Astrocyte (in vitro differentiated cells and primary cell): Measurements from ENCODE around the gene ISG20L2. TPM values are rescaled to one million over a fixed set of nuclear protein-coding genes. Genes with fewer than 3 reads are reported as not detected.
A peak's percentile ranks its signal among the peaks of the same experiment; 100 is the strongest.

ENCODE experiments used
- DNase-seq: peaks from one replicate; pipeline ENCODE4 v3.0.0-alpha.2; 2010; ENCODE audit warnings: low read depth
- FAIRE-seq: peaks from 2 replicates; lab custom pipeline; 2011; peaks lifted over from hg19 to GRCh38; lab: Jason Lieb, UNC
- H2AFZ ChIP-seq: 2 replicates; pipeline ENCODE4 v1.6.0; 2012; ENCODE audit warnings: low read depth, low read length, inconsistent platforms
- H3K27ac ChIP-seq: 2 replicates; pipeline ENCODE4 v1.5.1; 2011; ENCODE audit warnings: low read depth, low read length, inconsistent platforms
- H3K27me3 ChIP-seq: 2 replicates; pipeline ENCODE4 v1.6.0; 2011; ENCODE audit warnings: low read length, inconsistent platforms; ENCODE audit not compliant: insufficient read depth
- H3K36me3 ChIP-seq: 2 replicates; pipeline ENCODE4 v1.5.1; 2011; ENCODE audit warnings: low read length, inconsistent platforms; ENCODE audit not compliant: insufficient read depth
- H3K4me1 ChIP-seq: 2 replicates; pipeline ENCODE4 v1.5.1; 2011; ENCODE audit warnings: low read length, inconsistent platforms; ENCODE audit not compliant: insufficient read depth
- H3K4me2 ChIP-seq: 2 replicates; pipeline ENCODE4 v1.6.0; 2012; ENCODE audit warnings: low read length, inconsistent platforms
- H3K4me3 ChIP-seq: 2 replicates; pipeline ENCODE4 v1.5.1; 2011; ENCODE audit warnings: low read depth, mild to moderate bottlenecking, low read length, inconsistent platforms; ENCODE audit not compliant: insufficient read depth
- H3K79me2 ChIP-seq: 2 replicates; pipeline ENCODE4 v1.6.0; 2012; ENCODE audit warnings: mild to moderate bottlenecking, low read length, inconsistent platforms; ENCODE audit not compliant: insufficient read depth
- H3K9ac ChIP-seq: 2 replicates; pipeline ENCODE4 v1.6.0; 2012; ENCODE audit warnings: mild to moderate bottlenecking, low read length, inconsistent platforms
- H3K9me3 ChIP-seq: 2 replicates; pipeline ENCODE4 v1.5.1; 2012; ENCODE audit warnings: low read depth, mild to moderate bottlenecking, low read length, inconsistent platforms; ENCODE audit not compliant: insufficient read depth
- H4K20me1 ChIP-seq: 2 replicates; pipeline ENCODE4 v1.6.0; 2012; ENCODE audit warnings: low read length, inconsistent platforms; ENCODE audit not compliant: insufficient read depth
- H3K27ac Mint-ChIP-seq: one replicate; pipeline ENCODE4 v1.8.0; 2021; ENCODE audit warnings: mild to moderate bottlenecking, mixed read lengths; ENCODE audit not compliant: unreplicated experiment
- H3K27me3 Mint-ChIP-seq: one replicate; pipeline ENCODE4 v1.8.0; 2021; ENCODE audit warnings: low read depth, mixed read lengths; ENCODE audit not compliant: unreplicated experiment
- H3K36me3 Mint-ChIP-seq: one replicate; pipeline ENCODE4 v1.8.0; 2021; ENCODE audit warnings: low read depth, mixed read lengths; ENCODE audit not compliant: unreplicated experiment
- H3K4me1 Mint-ChIP-seq: one replicate; pipeline ENCODE4 v1.8.0; 2021; ENCODE audit warnings: low read depth, mixed read lengths; ENCODE audit not compliant: unreplicated experiment
- H3K4me3 Mint-ChIP-seq: one replicate; pipeline ENCODE4 v1.8.0; 2021; ENCODE audit warnings: mild to moderate bottlenecking, moderate library complexity, mixed read lengths; ENCODE audit not compliant: unreplicated experiment
- H3K9me3 Mint-ChIP-seq: one replicate; pipeline ENCODE4 v1.8.0; 2021; ENCODE audit warnings: mild to moderate bottlenecking, mixed read lengths; ENCODE audit not compliant: unreplicated experiment
- CTCF ChIP-seq: IDR thresholded peaks from 2 replicates; pipeline ENCODE4 v1.5.1; 2011; ENCODE audit warnings: low read depth, mild to moderate bottlenecking, inconsistent platforms, low read length, moderate library complexity; ENCODE audit not compliant: insufficient read depth
- EZH2 ChIP-seq: IDR thresholded peaks from 2 replicates; pipeline ENCODE4 v1.6.1; 2012; ENCODE audit warnings: mild to moderate bottlenecking, low read length, inconsistent platforms; ENCODE audit not compliant: insufficient read depth
- total RNA-seq: library from RNA; stranded (reverse); gene quantifications from 2 replicates; pipeline ENCODE4 v1.2.1, GENCODE V29; 2021

The ISG20L2 gene
- total RNA-seq, 1 donor from 2014 or later = 33.4 TPM

GRCh38 chr1:156733989-156734584 lies 5.5 kb upstream of the ISG20L2 start:
- Histone ChIP-seq H3K27me3 (no peaks in the 10 kb centered on the region), H3K36me3 (peaks cover 18% of the 10 kb centered on the region), H3K27ac (no peak overlapping the region), H3K4me2 (no peak overlapping the region), H2AFZ (no peak overlapping the region), H3K9ac (no peak overlapping the region), H3K4me1 (no peaks in the 10 kb centered on the region), H3K79me2 (peaks cover 10% of the 10 kb centered on the region), H3K4me3 (no peak overlapping the region), H4K20me1 (no peaks in the 10 kb centered on the region), H3K9me3 (no peaks in the 10 kb centered on the region)
- Mint-ChIP-seq H3K4me3 (no peak overlapping the region), H3K27me3 (no peaks in the 10 kb centered on the region), H3K9me3 (no peaks in the 10 kb centered on the region), H3K4me1 (peaks cover 1% of the 10 kb centered on the region), H3K27ac (no peak overlapping the region), H3K36me3 (peaks cover 7% of the 10 kb centered on the region)
- TF ChIP-seq EZH2 (no peak), CTCF (no peak)
- FAIRE-seq = no peak
- DNase-seq = no peak

- peaks cover 15% of the 10 kb centered on the region for H3K36me3 Mint-ChIP-seq
- Histone ChIP-seq H4K20me1 (peaks cover 47% of the 10 kb centered on the region), H3K36me3 (peaks cover 9% of the 10 kb centered on the region), H3K4me2 (peak within 1 kb of the TSS; percentile 95), H3K9ac (peak within 1 kb of the TSS; percentile 97), H3K79me2 (peaks cover 65% of the 10 kb centered on the region), H3K4me3 (peak within 1 kb of the TSS; percentile 100), H2AFZ (peak within 1 kb of the TSS; percentile 87), H3K27me3 (no peaks in the 10 kb centered on the region), H3K27ac (peak within 1 kb of the TSS; percentile 98), H3K4me1 (peaks cover 31% of the 10 kb centered on the region), H3K9me3 (no peaks in the 10 kb centered on the region)
- H3K4me1 Mint-ChIP-seq = peaks cover 4% of the 10 kb centered on the region
- peak within 1 kb of the TSS; percentile 97 for H3K27ac Mint-ChIP-seq
- FAIRE-seq (no peak), DNase-seq (peak; percentile 63)
- H3K27me3 Mint-ChIP-seq = no peaks in the 10 kb centered on the region
- H3K4me3 Mint-ChIP-seq = no peak within 1 kb of the TSS
- no peaks in the 10 kb centered on the region for H3K9me3 Mint-ChIP-seq
- no peak for TF ChIP-seq EZH2
- no peak for TF ChIP-seq CTCF
These were observed 504 bp downstream of the ISG20L2 start, which contains the start of gene METTL25B for GRCh38 chr1:156727926-156728598. Gene METTL25B (plus strand): TSS chr1:156728469. CDS start chr1:156729105, 636 bp downstream.

- FAIRE-seq = no peak
- Histone ChIP-seq H3K9me3 (no peaks in the 10 kb centered on the region), H3K4me3 (peak overlapping the region; percentile 100), H2AFZ (no peak overlapping the region), H3K79me2 (peaks cover 68% of the 10 kb centered on the region), H3K9ac (peak overlapping the region; percentile 97), H3K27me3 (no peaks in the 10 kb centered on the region), H3K27ac (peak overlapping the region; percentile 98), H3K4me1 (peaks cover 31% of the 10 kb centered on the region), H3K4me2 (peak overlapping the region; percentile 95), H4K20me1 (peaks cover 52% of the 10 kb centered on the region), H3K36me3 (peaks cover 14% of the 10 kb centered on the region)
- Mint-ChIP-seq H3K27ac (peak overlapping the region; percentile 97), H3K9me3 (no peaks in the 10 kb centered on the region), H3K4me3 (no peak overlapping the region), H3K36me3 (peaks cover 12% of the 10 kb centered on the region), H3K27me3 (no peaks in the 10 kb centered on the region), H3K4me1 (peaks cover 4% of the 10 kb centered on the region)
- DNase-seq = no peak
- TF ChIP-seq CTCF (no peak), EZH2 (no peak)
These were observed 1.1 kb downstream of the ISG20L2 start for GRCh38 chr1:156727492-156727891.
